NCI-H2196 (cell line): Measurements from ENCODE around the gene SLC12A5.

ENCODE experiments used
- DNase-seq: peaks from one replicate; lab custom pipeline; 2025; ENCODE audit not compliant: unreplicated experiment; lab: John Stamatoyannopoulos, UW

SLC12A5 gene

GRCh38 chr20:46101957-46102356 lies 72.9 kb downstream of the SLC12A5 start:
- DNase-seq: no peak

- no peak for DNase-seq
Observed at GRCh38 chr20:46102940-46103339, 73.9 kb downstream of the SLC12A5 start.

- no peak for DNase-seq
Observed at GRCh38 chr20:46104262-46104661, 75.2 kb downstream of the SLC12A5 start.

- no peak for DNase-seq
Observed at GRCh38 chr20:46107061-46107460, 78.0 kb downstream of the SLC12A5 start.

GRCh38 chr20:46108435-46108841 lies 79.4 kb downstream of the SLC12A5 start:
- no peak for DNase-seq

- no peak for DNase-seq
Observed at GRCh38 chr20:46108976-46109375, 80.0 kb downstream of the SLC12A5 start.
